ENCODE measurements around the gene CD226.
"Not testable (repeated sequence)": the region's sequence is repeated elsewhere in the genome, so short reads cannot be mapped to it uniquely, and the experiment has no call there.

The CD226 gene

DNA sequence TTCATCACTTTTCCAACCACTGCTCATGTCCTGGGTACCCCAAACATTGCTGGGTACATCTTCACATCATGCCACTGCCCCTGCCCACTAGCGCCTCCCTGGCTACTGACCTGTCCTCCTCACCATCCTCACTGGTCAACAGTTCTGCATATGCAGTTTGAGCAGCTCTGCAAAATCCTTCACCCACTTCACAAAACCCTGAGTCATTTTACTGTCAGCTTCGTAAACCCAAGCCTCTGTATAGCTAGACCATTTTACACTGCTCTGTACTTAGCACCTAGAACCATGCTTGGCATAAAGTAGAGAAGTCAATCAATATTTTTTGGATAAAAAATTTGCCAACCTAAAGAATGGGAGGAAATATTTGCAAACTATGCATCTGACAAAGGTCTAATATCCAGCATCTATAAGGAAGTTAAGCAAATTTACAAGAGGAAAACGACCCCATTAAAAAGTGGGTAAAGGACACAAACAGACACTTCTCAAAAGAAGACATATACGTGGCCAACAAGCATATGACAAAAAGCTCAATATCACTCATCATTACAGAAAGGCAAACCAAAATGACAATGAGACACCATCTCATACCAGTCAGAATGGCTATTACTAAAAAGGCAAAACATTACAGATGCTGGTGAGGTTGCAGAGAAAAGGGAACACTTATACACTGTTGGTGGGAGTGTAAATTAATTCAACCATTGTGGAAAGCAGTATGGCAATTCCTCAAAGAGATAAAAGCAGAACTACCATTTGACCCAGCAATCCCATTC lies 48.3 kb downstream of the CD226 start:
- DNase-seq, result not testable (repeated sequence)

DNA sequence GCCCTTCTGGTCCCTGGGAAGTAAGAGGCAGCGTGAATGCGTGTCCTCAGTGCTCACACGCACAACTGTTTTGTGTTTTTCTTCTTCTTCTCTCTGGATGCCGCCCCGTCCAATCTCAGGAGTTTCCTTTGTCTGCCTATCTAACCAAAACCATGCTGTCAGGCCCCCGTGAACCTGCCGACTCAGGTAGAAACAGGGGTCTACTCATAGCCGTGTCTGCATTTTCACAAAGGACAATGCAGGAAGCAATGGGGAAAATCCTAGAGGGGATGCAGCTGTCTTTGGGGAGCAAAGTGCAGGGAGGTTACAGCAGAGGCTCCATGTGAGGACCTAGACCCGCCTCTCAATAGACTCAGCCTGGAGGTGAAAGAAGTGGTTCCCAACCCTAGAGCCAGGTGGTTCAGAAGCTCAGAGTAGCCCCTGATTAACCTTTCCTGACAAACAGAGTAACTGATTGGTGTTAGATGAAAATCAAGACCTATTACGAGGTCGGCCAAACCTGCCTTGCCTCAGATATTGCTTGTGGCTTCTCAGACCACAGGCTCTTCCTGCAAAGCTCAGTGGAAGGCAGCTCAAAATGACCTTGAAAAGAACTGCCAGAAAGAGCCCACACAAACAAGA lies 49.3 kb downstream of the CD226 start:
- DNase-seq, result no peak

DNA sequence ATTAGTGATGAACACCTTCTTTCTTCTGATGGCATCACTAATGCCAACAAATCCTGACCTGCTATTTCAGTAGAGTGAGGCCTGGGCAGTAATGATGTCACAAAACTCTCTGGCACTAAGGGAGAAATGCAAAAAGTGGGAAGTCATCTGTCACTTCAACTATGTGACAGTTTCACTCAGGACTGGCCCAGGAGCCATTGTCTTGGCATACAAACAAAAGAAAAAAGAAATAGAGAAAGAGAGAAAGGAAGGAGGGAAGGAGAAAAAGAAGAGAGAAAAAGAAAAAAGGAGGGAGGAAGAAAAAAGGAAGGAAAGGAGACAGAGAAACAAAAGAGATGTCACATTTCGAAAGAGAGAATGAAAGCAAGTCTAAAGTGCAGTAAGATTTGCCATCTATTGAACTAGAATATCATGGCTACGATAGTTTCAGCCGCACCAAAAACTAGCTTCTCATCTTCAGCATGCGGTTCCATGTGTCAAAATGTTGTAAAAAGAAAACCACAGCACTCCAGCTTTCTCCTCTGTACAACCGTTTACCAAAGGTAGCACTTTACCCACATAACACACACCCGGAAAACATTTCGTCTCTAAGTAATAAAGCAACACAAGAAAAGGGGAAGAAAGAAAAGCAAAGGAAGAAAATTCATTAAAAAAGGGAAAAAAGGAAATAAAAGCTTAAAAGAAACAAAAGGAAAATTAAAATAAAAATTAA lies 50.1 kb downstream of the CD226 start:
- no peak for DNase-seq

DNA sequence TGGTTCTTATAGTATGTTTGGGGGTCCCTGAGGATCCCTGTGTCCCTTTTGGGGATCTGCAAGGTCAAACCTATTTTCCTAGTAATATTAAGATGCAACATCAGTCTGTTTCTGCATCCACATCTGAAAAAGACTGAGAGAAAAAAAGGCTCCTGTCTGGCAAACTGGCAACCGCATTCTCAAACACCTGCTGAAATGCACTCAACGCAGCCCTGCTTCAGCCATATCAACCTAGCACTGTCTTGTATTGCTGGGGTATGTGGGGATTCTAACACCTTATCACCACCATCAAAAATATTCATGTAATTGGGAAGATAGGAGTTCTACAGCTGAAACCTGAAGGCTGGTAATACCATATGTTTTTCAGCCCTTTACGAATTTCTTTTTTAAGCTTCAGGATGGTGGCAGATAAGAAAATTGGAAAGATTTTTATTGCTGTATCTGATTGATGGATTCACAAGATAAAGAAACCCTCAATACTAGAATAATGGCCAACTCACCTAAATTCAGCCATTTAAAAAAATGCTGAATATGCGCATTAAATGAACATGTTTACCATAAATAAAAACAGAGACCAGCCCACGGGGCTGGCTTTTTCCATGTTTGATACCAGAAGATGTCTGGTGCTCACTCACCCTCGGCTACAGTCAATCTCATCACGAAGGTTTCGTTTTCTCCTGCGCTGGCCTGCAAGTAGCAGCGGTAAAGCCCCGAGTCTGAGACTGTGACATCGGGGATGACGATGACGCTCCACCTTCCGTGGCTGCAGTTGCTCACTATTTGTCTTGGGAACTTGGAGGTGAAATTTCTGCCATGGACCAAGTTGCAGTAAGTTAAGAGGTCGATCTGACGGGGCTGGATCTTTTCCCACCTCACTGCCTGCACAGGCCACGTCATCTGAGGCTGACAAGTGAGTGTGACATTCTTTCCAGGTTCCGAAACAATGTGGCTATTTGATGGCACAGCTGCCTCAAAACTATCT lies 52.3 kb downstream of the CD226 start:
- DNase-seq, result no peak

DNA sequence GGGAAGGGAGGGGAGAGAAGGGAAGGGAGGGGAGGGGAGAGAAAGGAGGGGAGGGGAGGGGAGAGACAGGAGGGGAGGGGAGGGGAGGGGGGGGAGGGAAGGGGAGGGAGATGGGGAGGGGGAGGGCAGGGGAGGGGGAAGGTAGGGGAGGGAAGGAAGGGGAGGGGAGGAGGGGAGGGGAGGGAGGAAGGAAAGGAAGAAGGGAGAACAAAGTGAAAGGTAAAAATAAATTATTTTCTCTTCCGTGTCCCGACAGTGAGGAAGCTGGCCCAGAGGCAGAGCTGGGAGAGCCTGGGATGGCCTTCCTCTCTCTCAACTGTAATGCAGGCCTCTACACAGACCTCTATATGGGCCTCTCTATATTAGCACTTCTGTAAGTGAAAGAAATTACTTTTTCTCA lies 53.2 kb downstream of the CD226 start:
- no peak for DNase-seq

DNA sequence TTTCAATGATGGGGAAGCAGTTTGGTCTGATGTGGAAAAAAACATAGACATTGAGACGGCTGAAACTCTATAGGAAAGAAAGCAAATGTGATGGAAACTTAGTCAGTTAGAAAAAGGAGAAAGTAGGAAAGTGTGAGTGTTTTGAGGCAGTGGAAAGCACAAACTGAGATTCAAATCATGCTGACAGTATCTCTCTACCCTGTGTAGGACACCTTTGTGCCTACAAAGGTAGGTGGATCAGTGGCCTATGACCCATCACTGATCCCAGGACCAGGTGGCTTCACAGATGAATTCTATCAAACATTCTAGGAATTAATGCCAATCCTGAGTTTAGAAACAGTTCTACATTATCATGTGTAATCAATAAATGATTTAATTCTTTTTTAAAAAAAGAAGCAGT lies 57.1 kb downstream of the CD226 start:
- no peak for DNase-seq

DNA sequence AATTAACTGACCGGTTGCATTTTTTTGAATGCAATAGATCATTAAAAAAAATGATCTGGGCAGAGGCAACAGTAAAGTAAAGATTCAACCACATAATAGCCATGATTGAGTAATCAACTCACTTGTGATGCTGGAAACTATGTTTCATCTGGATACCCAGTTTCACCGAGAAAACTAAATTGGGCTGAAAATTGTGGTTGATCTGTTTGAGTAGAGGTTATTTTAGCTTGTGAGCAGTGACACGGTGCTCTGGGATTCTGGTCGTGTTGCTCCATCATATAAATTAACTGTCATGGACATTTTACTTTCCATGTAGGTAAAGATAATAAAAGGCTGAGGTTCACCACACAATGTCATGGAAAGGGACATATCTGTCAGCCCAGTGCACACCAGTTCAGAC lies 58.7 kb downstream of the CD226 start:
- DNase-seq, result no peak

DNA sequence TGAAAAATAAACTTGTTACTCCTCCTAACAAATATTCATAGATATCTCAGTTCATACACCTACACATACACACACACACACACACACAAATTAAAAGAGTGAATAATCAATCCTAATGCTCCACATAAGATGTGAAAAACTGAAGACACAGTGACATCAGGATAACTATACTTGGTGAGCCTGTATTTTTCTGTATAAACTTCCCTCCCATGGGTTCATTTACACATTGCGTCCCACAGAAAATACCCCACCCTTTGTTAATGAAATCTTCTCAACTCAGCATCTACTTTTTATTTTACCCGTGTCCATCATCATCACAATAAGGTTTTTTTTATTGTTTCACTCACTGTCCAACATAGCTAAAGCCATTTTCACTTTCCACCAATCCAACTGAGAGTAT lies 60.4 kb downstream of the CD226 start:
- DNase-seq, result no peak

DNA sequence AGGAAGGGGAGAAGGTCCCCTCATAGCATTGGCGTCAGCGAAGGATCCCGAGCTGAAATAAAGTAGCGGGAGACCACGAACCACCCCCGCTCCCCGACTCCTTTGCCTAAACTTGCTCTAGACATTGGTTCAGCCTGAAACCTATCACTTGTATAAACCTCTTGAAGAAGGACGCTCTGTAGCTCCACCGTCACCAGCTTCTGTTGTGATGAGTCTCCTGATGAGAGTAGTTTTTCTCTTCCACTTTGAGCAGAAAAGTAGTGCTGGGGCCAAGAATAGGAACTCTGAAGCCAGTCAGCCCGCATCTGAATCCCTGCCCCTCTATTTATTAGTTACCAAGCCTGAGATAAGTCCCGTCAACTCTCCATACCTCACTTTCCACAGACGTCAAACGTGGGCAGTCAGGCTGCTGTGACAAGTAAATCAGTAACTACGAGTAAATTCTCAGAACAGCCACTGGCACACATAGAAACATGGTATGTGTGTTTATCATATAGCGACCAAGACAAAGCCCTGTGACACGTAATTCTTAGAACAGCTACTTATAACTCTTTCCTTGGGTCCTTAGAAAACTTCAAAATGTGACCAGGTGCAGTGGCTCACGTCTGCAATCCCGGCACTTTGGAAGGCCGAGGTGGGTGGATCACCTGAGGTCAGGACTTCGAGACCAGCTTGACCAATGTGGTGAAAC lies 61.7 kb downstream of the CD226 start:
- no peak for DNase-seq

DNA sequence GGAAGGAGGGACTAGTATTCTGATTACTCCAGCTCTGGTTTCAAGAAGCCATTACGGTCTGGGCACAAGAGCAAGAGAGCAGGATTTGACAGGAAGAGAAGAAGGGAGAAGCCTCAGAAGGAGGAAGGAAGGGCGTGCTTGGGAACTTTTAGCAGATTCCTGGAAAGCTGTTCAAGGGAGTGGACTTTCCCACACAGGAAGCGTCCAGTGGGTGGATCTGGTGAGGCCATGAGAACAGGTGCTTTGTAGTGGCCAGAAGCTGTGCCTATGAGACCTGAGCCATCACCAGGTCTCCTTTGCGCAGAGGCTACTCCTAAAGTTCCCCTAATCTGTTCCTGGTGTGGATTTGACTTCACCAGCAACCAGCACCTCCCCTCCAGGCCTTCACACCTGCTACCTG lies 62.3 kb downstream of the CD226 start:
- no peak for DNase-seq

DNA sequence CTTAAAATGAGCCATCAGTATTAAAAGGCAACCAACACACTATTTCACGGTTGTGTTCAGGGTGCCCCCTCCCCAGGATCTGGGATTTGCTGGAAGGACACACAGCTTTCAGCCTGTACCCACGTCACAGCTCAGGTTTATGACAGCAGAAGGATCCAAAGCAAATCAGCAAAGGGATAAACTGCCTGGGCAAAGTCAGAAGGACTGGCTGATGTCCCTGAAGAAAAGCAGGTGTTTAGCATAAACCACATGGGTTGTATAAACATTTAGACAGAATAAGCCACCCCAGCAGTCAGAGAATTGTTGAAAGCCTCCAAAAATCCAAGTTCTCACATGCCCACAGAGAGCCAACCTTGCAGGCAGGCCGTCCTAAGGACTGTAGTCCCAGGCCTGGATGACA lies 63.9 kb downstream of the CD226 start:
- DNase-seq, result no peak

DNA sequence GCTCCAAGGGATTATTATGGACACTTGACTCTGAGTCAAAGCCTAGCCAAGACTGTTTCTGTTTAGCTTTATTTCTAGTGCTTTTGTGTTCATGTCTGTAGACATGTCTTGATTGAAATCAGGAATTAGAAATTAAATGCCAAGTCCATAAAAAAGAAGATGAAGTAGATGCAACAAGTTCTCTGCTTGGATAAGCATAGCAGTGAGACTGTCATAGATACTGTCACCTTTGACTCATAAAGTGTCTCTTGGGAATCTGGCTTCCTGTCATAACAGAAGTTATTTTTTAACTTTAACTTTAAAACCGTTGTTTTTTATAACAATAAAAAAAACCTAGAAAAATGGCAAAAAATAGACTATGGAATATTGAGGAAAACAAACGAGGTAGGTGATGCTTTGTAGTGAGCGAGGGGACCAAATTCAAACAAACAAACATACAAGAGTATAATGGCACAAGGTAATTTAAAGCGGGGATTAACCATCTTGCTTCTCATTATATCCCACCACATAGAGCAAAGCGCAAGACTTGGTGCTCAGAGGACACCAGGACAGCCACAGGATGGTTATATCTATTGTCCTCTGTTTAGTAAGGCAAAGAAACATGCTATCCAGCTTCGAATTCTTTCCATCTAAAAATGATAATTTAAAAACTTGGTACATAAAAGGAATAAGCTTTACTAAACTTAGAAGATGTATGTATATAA lies 64.6 kb downstream of the CD226 start:
- no peak for DNase-seq

DNA sequence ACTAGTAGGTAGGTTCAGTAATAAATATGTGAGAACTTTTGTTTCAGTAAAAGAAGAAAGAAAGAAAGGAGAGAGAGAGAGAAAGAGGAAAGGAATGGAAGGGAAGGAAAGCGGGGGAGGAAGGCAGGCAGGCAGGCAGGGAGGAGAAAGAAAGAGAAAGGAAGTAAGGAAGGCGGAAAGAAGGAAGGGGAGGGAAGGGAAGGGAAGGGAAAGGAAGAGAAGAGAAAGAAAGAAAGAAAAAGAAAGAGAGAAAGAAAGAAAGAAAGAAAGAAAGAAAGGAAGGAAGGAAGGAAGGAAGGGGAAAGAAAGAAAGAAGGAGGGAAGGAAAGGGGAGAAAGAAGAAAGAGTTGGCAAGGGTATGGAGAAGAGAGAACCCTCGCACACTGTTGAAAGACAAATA lies 67.6 kb downstream of the CD226 start:
- DNase-seq, result no peak

DNA sequence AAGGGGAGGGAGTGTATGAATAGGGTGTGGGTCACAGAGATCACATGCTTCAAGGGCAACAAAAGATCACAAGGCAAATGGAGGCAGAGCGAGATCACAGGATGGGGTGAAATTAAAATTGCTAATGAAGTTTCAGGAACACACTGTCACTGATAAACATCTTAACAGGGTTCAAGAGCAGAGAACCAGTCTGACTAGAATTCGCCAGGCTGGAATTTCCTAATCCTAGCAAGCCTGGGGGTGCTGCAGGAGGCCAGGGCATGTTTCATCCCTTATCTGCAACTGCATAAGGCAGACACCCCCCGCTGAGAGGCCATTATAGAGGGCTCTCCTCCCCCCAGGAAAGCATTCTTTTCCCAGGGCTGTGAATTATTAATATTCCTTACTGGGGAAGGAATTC lies 68.6 kb downstream of the CD226 start:
- not testable (repeated sequence) for DNase-seq

DNA sequence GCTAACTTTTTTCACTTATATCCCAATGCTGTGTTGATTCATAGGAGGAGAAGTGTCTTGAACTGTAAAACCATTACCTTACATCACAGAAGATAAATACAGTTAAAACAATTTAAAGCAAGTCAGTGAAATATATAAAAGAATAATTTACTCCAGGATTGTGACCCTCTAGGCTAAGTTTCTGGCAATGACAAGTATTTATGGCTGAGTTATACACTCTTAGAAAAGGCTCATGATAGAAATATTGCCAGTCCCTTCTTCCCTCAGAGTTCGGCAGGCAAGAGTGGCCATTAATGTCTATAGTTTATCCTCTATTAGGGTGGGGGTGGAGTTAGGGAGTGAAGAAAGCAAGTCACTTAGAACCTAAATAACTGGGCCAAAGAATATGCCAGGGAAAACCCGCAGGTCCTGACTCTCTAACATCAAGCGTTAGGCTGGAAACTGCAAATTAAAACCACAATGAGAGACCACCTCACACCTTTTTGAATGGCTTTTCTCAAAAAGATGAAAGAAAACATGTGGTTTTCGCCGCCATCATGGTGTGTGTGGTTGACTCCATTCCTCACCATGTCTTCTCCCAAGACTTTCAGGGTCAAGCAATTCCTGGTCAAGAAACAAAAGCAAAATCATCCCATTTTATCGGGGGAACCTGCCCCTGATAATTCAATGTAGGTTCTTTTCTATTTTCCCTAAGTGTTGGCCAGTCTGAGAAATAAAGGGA lies 69.3 kb downstream of the CD226 start:
- DNase-seq, result no peak

DNA sequence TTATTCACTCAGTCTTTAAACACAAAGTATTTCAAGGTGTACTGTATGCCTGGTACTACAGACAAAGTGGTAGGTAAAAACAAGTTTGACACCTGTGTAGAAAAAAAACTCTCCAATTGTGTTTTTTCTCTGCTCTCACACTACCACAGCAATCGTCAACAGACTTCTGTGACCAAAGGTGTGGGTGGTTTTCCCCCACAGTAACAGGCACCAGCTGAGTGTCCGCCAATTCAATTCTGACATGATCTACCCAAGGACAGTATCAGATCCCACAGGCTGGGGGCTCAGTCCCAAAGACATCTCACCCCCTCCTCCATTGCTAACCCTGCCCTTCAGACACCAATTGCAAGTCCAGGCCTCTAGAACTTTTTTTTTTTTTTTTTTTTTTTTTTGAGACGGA lies 71.2 kb downstream of the CD226 start:
- no peak for DNase-seq

DNA sequence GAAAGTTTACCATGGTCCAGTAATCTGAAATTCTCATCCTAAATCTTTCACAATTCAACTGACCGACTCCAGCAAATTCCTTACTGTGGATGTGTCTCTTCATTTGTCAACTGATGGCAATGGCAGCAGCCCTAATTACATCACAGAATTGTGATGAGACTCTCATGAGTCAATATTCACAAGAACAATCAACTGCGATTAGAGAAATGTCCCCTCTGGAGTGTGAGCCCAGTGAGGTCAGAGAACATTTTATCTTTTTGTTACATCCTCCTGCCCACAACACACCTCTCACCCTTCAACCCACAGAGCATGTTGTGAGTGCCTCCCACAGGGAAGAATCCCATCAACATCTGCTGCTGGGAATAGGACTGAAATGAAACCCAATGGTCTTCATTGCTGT lies 73.6 kb downstream of the CD226 start:
- DNase-seq, result no peak

DNA sequence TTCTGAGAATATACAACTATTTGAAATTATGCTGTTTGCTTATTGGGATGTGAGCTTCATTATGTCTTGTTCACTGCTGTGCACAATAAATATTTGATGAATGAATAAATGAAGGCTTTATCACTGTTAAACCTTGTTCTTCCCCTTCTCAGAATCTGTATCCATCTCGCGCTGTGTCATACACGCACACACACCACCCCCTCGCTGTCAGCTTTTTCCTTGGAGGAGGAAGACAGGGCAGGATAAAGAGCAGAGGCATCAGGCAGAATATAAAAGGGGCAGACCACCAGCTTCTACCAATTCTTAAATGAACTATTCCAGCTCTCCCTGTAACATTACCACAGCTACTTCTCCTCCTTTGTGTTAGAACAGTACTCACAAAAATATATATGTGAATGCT lies 75.0 kb downstream of the CD226 start:
- no peak for DNase-seq

DNA sequence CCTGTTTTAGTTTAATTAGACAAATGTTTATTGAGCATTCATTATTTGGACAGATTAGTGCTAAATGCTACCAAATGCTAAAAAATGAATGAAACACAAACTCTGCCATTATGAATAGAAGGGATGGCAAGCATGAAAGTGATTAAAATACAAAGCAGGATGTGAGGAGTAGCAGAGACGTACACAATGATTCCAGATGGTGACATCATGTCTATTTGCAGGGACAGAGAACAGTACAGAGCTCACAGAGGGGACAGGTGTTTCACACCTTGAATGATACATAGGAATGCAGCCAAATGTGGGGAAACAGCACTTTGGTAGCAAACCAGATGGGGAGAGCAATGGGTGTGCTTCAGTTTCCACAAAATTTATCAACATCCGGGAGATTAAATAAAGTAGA lies 76.3 kb downstream of the CD226 start:
- DNase-seq, result no peak

DNA sequence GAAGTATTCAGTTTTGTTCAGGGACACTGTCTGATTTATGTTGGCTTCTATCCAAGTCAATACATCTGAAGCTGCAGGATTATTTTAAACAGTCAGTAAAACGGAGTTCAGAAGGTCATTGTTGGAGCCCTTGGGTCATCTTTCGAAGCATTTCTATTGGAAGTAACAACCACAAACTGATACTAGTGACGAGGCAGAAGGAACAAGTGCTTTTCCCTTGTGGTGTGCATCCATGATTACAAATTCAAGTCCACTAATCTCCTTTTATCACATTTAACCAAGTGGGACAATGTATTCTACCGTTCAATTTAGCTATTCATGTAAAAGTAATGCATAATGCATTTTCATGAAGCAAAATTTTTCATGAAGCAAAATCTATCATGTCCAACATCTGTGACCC lies 76.9 kb downstream of the CD226 start:
- no peak for DNase-seq

DNA sequence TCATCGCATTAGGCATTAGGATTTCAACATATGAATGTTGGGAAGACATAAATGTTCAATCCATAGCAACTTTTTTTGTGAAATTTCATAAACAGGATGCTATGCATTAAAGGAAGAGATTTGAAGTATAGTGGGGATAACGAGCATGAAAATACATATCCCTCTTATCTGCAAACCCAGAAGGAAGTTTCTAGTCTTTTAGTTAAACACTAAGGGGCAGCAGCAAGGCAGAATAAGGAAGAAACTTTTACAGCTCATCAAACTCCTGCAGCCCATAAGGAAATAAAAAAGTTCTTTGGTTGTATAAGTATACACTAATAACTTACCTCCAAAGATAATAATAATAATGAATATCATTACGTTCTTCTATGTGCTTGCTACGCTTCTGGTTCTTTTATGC lies 81.5 kb downstream of the CD226 start:
- DNase-seq, result no peak

Measured in COR-L47 (cell line).